Endothelial cell of umbilical vein (primary cell): ENCODE measurements around the gene COA7. TPM values are rescaled to one million over a fixed set of nuclear protein-coding genes. Genes with fewer than 3 reads are reported as not detected.

Experiments
- BruUV-seq: library from RNA; stranded (reverse); fragments of 400-500 nt; replicated peaks from 2 replicates; lab custom pipeline; 2021; lab: Mats Ljungman, UMichigan
- CTCF ChIA-PET: fragments of 300-600, 350-600 bp; sonication (Branson Sonifier 250); formaldehyde crosslinking; loops from one replicate; lab custom pipeline; 2021; ENCODE audit warnings: antibody characterized with exemption, inconsistent platforms; lab: Charles Lee
- POLR2A ChIA-PET: fragments of 300-600, 350-600 bp; sonication (Branson Sonifier 250); formaldehyde crosslinking; loops from one replicate; lab custom pipeline; 2021; ENCODE audit warnings: antibody characterized with exemption, inconsistent platforms; lab: Charles Lee
- DNase-seq: peaks from one replicate; pipeline ENCODE4 v3.0.0-alpha.2; 2011; ENCODE audit warnings: low read depth, low spot score
- FAIRE-seq: peaks from 2 replicates; lab custom pipeline; 2011; peaks lifted over from hg19 to GRCh38; lab: Jason Lieb, UNC
- H2AFZ ChIP-seq: 2 replicates; pipeline ENCODE4 v1.6.0; 2012; ENCODE audit warnings: low read depth, low read length, control low read depth, inconsistent platforms
- H3K27ac ChIP-seq: 2 replicates; pipeline ENCODE4 v1.5.1; 2011; ENCODE audit warnings: low read depth, mild to moderate bottlenecking, control low read depth, low read length, moderate library complexity; ENCODE audit not compliant: insufficient read depth
- H3K27me3 ChIP-seq, 2 experiments: 2 replicates each; pipeline versions ENCODE4 v1.6.0 to v1.6.1; 2011; ENCODE audit warnings: low read length in 2 of 2, mixed read lengths in 1 of 2; ENCODE audit not compliant: control insufficient read depth in 2 of 2, insufficient read depth in 2 of 2
- H3K36me3 ChIP-seq, 2 experiments: 2 replicates in 1 of 2; 3 replicates in 1 of 2; pipeline ENCODE4 v1.5.1; 2011; ENCODE audit warnings: low read length in 2 of 2, mild to moderate bottlenecking in 1 of 2, moderate library complexity in 1 of 2; ENCODE audit not compliant: control insufficient read depth in 2 of 2, insufficient read depth in 2 of 2; ENCODE audit errors: extremely low read depth in 1 of 2
- H3K4me1 ChIP-seq: 3 replicates; pipeline ENCODE4 v1.5.1; 2011; ENCODE audit warnings: mild to moderate bottlenecking, low read length; ENCODE audit not compliant: control insufficient read depth, insufficient read depth; ENCODE audit errors: extremely low read depth
- H3K4me2 ChIP-seq: 2 replicates; pipeline ENCODE4 v1.6.1; 2011; ENCODE audit warnings: low read length, control low read depth, mixed read lengths; ENCODE audit not compliant: insufficient read depth
- H3K4me3 ChIP-seq, 3 experiments: fragments of 200-600 bp in 1 of 3; sonication (generic), shearing (Covaris generic) in 1 of 3; replicated peaks in 1 of 3; 2 replicates each; pipeline ENCODE4 v1.5.1; 2011 to 2016; ENCODE audit warnings: control low read depth in 3 of 3, low read length in 3 of 3, mild to moderate bottlenecking in 2 of 3, inconsistent platforms in 1 of 3, low read depth in 1 of 3, moderate library complexity in 1 of 3; ENCODE audit not compliant: insufficient read depth in 1 of 3
- H3K79me2 ChIP-seq: 2 replicates; pipeline ENCODE4 v1.6.0; 2012; ENCODE audit warnings: low read length, inconsistent platforms; ENCODE audit not compliant: control insufficient read depth, insufficient read depth
- H3K9ac ChIP-seq: replicated peaks from 2 replicates; pipeline ENCODE3; 2011; ENCODE audit warnings: low read length, control low read depth; ENCODE audit not compliant: insufficient read depth; ENCODE audit errors: extremely low read depth
- H3K9me1 ChIP-seq: replicated peaks from 3 replicates; pipeline ENCODE4 v1.6.0; 2011; ENCODE audit warnings: mild to moderate bottlenecking, low read length; ENCODE audit not compliant: control insufficient read depth, insufficient read depth; ENCODE audit errors: extremely low read depth
- H3K9me3 ChIP-seq: replicated peaks from 2 replicates; pipeline ENCODE4 v1.5.1; 2012; ENCODE audit warnings: low read length, inconsistent platforms; ENCODE audit not compliant: control insufficient read depth, insufficient read depth
- H4K20me1 ChIP-seq: replicated peaks from 2 replicates; pipeline ENCODE3; 2011; ENCODE audit warnings: mild to moderate bottlenecking, low read length; ENCODE audit not compliant: control insufficient read depth, insufficient read depth; ENCODE audit errors: extremely low read depth
- EZH2 ChIP-seq: IDR thresholded peaks from 2 replicates; pipeline ENCODE4 v1.6.1; 2012; ENCODE audit warnings: borderline replicate concordance, low read depth, mild to moderate bottlenecking, moderate library complexity, low read length, inconsistent platforms; ENCODE audit not compliant: severe bottlenecking
- FOS ChIP-seq: IDR thresholded peaks from 2 replicates; pipeline ENCODE4 v1.6.1; 2011; ENCODE audit warnings: mild to moderate bottlenecking, low read length, moderate library complexity, borderline replicate concordance; ENCODE audit not compliant: insufficient read depth
- GATA2 ChIP-seq: IDR thresholded peaks from 2 replicates; pipeline ENCODE4 v1.7.0; 2011; ENCODE audit warnings: low read depth, mild to moderate bottlenecking, moderate library complexity, mixed read lengths, low read length; ENCODE audit not compliant: insufficient read length, insufficient read depth
- JUN ChIP-seq: IDR thresholded peaks from 2 replicates; pipeline ENCODE4 v1.6.1; 2011; ENCODE audit warnings: borderline replicate concordance, low read depth; ENCODE audit not compliant: insufficient read length, insufficient read depth
- MYC ChIP-seq: IDR thresholded peaks from one replicate; pipeline ENCODE4 v1.6.1; 2011; ENCODE audit warnings: mild to moderate bottlenecking, low read depth, low read length
- POLR2A ChIP-seq: IDR thresholded peaks from 2 replicates; pipeline ENCODE4 v1.6.1; 2012; ENCODE audit warnings: low read depth, mild to moderate bottlenecking, control low read depth, low read length
- POLR2AphosphoS5 ChIP-seq: IDR thresholded peaks from 2 replicates; pipeline ENCODE4 v1.6.1; 2012; ENCODE audit warnings: low read depth, mild to moderate bottlenecking, control low read depth, low read length, moderate library complexity; ENCODE audit not compliant: insufficient read depth
- dilution Hi-C: fragments of 300-500 bp; cut with MboI; formaldehyde crosslinking; loops from one replicate; pipeline ENCODE4 v1.15.0; 2019; ENCODE audit warnings: low sequenced_read_pairs; ENCODE audit not compliant: extremely low pct_ligation_motif_present
- intact Hi-C: fragments of 100-400 bp; cut with micrococcal nuclease; formaldehyde crosslinking; loops from one replicate; pipeline ENCODE4 v1.10.0; 2022
- polyA plus RNA-seq, 4 experiments: library from polyadenylated mRNA; depleted of rRNA in 3 of 4; stranded (reverse) in 3 of 4; unstranded in 1 of 4; fragments of >200 nt; gene quantifications; 2 replicates each; pipeline versions ENCODE4 v1.2.1 to v1.2.3, GENCODE V29; 2011 to 2012; ENCODE audit warnings: missing spikeins in 1 of 4
- total RNA-seq: library from RNA; stranded (reverse); gene quantifications from 2 replicates; pipeline ENCODE4 v1.2.3, GENCODE V29; 2021
- TF ChIP-seq, protein P1 (sequence below), 2 donors: IDR thresholded peaks; 1 replicate in 1 of 2; 2 replicates in 1 of 2; pipeline ENCODE4 v1.5.1; 2011; ENCODE audit warnings: low read length in 2 of 2, mild to moderate bottlenecking in 2 of 2, moderate library complexity in 2 of 2, control low read depth in 1 of 2, inconsistent platforms in 1 of 2, low read depth in 1 of 2; ENCODE audit not compliant: insufficient read depth in 1 of 2; ENCODE audit errors: extremely low read depth in 1 of 2
- TF ChIP-seq, protein P2 (sequence below): IDR thresholded peaks from 2 replicates; pipeline ENCODE4 v1.6.1; 2011; ENCODE audit not compliant: insufficient read depth, insufficient read length

COA7 gene
- total and polyA plus RNA-seq, 2 donors (not counting 3 experiments of a cell fraction or from before 2014, with no cell fraction given), result 11.7 to 28.6 TPM

DNA sequence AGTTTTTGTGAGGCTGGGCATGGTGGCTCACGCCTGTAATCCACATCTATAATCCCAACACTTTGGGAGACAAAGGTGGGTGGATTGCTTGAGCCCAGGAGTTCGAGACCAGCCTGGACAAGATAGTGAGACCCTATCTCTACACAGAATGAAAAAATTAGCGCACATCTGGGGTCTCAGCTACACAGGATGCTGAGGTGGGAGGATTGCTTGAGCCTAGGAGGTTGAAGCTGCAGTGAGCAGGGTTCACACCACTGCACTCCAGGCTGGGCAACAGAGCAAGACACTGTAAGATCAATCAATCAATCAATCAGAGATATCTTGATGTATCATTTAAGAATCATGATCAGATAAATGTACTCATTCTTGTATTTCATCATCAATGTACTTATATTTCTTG is 35.2 kb upstream of the COA7 start:
- FAIRE-seq, result no peak
- no peaks in the 10 kb centered on the region for H4K20me1 ChIP-seq
- H3K36me3 ChIP-seq, result peaks cover 0 to 1% of the 10 kb centered on the region in 2 experiments
- intact Hi-C loops (loop anchor here (2.0 kb wide), 1 partner anchor 65 kb away; no protein-coding TSS in a partner anchor), dilution Hi-C loops (no loop called here)
- no peak overlapping the region for H3K27ac ChIP-seq
- DNase-seq, result no peak
- ChIA-PET POLR2A (no interaction called here), CTCF (interaction anchor here (1.1 kb wide), 1 partner anchor 15 kb away, joined by 3 read pairs; no protein-coding TSS in a partner anchor)
- peaks cover 25% of the 10 kb centered on the region for H3K79me2 ChIP-seq
- BruUV-seq, result no TSS peak
- no peaks in the 10 kb centered on the region for H3K4me1 ChIP-seq
- no peaks in the 10 kb centered on the region for H3K9me3 ChIP-seq
- H3K4me3 ChIP-seq, result no peak overlapping the region
- H2AFZ ChIP-seq, result no peak overlapping the region
- H3K4me2 ChIP-seq, result no peak overlapping the region
- no peaks in the 10 kb centered on the region for H3K9me1 ChIP-seq
- H3K9ac ChIP-seq, result no peak overlapping the region
- H3K27me3 ChIP-seq, result no peaks in the 10 kb centered on the region
- TF ChIP-seq POLR2AphosphoS5 (no peak), JUN (no peak), MYC (no peak), POLR2A (no peak), FOS (no peak), EZH2 (no peak), GATA2 (no peak)
- TF ChIP-seq, protein P1, sequence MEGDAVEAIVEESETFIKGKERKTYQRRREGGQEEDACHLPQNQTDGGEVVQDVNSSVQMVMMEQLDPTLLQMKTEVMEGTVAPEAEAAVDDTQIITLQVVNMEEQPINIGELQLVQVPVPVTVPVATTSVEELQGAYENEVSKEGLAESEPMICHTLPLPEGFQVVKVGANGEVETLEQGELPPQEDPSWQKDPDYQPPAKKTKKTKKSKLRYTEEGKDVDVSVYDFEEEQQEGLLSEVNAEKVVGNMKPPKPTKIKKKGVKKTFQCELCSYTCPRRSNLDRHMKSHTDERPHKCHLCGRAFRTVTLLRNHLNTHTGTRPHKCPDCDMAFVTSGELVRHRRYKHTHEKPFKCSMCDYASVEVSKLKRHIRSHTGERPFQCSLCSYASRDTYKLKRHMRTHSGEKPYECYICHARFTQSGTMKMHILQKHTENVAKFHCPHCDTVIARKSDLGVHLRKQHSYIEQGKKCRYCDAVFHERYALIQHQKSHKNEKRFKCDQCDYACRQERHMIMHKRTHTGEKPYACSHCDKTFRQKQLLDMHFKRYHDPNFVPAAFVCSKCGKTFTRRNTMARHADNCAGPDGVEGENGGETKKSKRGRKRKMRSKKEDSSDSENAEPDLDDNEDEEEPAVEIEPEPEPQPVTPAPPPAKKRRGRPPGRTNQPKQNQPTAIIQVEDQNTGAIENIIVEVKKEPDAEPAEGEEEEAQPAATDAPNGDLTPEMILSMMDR (IDR thresholded peaks at IDR 0.05; ENCODE audit: extremely low read depth in 1 of 2, insufficient read depth in 1 of 2, low read depth in 1 of 2, low read length in 2 of 2), result no peak
- TF ChIP-seq, protein P2, sequence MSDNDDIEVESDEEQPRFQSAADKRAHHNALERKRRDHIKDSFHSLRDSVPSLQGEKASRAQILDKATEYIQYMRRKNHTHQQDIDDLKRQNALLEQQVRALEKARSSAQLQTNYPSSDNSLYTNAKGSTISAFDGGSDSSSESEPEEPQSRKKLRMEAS, result no peak
